ENCODE results near the gene CARD10.

CARD10 gene

GRCh38 chr22:37525746-37526350 is 6.6 kb upstream of the CARD10 start:
- H3K9me3 ChIP-seq (ENCODE audit: insufficient read depth, low read depth, low read length), result no peaks in the 10 kb centered on the region
- no peaks in the 10 kb centered on the region for H4K20me1 ChIP-seq (ENCODE audit: insufficient read depth, low read length, poor library complexity, severe bottlenecking)
- TF ChIP-seq, protein P1, sequence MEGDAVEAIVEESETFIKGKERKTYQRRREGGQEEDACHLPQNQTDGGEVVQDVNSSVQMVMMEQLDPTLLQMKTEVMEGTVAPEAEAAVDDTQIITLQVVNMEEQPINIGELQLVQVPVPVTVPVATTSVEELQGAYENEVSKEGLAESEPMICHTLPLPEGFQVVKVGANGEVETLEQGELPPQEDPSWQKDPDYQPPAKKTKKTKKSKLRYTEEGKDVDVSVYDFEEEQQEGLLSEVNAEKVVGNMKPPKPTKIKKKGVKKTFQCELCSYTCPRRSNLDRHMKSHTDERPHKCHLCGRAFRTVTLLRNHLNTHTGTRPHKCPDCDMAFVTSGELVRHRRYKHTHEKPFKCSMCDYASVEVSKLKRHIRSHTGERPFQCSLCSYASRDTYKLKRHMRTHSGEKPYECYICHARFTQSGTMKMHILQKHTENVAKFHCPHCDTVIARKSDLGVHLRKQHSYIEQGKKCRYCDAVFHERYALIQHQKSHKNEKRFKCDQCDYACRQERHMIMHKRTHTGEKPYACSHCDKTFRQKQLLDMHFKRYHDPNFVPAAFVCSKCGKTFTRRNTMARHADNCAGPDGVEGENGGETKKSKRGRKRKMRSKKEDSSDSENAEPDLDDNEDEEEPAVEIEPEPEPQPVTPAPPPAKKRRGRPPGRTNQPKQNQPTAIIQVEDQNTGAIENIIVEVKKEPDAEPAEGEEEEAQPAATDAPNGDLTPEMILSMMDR (conservative IDR thresholded peaks at IDR 0.05; ENCODE audit: low read length), result no peak
- no peak for TF ChIP-seq EZH2phosphoT487 (IDR thresholded peaks at IDR 0.05; ENCODE audit: borderline replicate concordance)
- no peak overlapping the region for H3K4me2 ChIP-seq (ENCODE audit: low read depth, low read length, poor library complexity, severe bottlenecking)
- no peak overlapping the region for H2AFZ ChIP-seq (ENCODE audit: low read length)
- no peak overlapping the region for H3K9ac ChIP-seq (ENCODE audit: low read depth, low read length, poor library complexity, severe bottlenecking)
- H3K4me3 ChIP-seq (ENCODE audit: low read length, poor library complexity, severe bottlenecking), result no peak overlapping the region
- no peaks in the 10 kb centered on the region for H3K36me3 ChIP-seq (ENCODE audit: insufficient read depth, low read length)
- no peaks in the 10 kb centered on the region for H3K27me3 ChIP-seq (ENCODE audit: insufficient read depth, low read length, poor library complexity, severe bottlenecking)
- H3F3A ChIP-seq (ENCODE audit: low read depth), result no peaks in the 10 kb centered on the region
- H3K9me2 ChIP-seq (replicated peaks; ENCODE audit: low read depth, low read length), result no peaks in the 10 kb centered on the region
- peaks cover 6% of the 10 kb centered on the region for H3K4me1 ChIP-seq (ENCODE audit: insufficient read depth, low read length, poor library complexity, severe bottlenecking)
- H3K79me2 ChIP-seq (ENCODE audit: insufficient read depth, low read length), result no peaks in the 10 kb centered on the region

DNA sequence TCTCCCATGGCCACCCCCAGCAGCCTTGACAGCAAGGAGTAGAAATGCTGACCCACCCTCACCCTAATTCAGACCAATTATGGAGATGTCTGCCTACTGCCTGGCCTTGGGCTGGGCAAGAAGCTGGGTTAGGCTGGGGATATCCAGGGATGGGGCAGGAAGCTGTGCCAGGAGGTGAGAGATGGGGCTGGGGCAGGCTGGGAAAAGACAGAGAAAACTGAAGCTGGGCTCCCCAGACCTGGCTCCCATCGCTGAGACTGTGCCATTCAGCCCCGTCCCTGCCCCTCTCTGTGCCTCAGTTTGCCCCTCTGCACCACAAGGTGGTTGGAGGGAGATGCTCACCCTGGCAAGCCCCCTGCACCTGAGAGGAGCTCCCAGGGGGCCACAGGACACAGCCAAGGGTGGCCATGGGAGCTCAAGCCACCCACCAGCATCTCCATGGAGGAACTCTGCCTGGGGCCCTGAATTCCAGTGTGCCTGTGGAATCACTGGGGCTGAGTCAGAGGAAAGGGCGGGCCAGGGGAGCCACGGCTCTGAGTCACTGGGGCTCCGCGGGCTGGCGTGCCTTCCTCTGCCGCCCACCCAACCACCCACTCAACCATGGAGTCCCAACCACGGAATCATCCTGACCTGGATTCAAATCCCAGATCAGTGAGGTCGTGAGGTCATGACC is 6.0 kb upstream of the CARD10 start:
- Histone ChIP-seq H3F3A (ENCODE audit: low read depth) (no peaks in the 10 kb centered on the region), H3K36me3 (ENCODE audit: insufficient read depth, low read length) (no peaks in the 10 kb centered on the region), H3K4me2 (ENCODE audit: low read depth, low read length, poor library complexity, severe bottlenecking) (no peak overlapping the region), H2AFZ (ENCODE audit: low read length) (no peak overlapping the region), H3K9ac (ENCODE audit: low read depth, low read length, poor library complexity, severe bottlenecking) (no peak overlapping the region), H3K27me3 (ENCODE audit: insufficient read depth, low read length, poor library complexity, severe bottlenecking) (no peaks in the 10 kb centered on the region), H3K79me2 (ENCODE audit: insufficient read depth, low read length) (no peaks in the 10 kb centered on the region), H4K20me1 (ENCODE audit: insufficient read depth, low read length, poor library complexity, severe bottlenecking) (no peaks in the 10 kb centered on the region), H3K9me2 (replicated peaks; ENCODE audit: low read depth, low read length) (no peaks in the 10 kb centered on the region), H3K4me3 (ENCODE audit: low read length, poor library complexity, severe bottlenecking) (no peak overlapping the region), H3K9me3 (ENCODE audit: insufficient read depth, low read depth, low read length) (no peaks in the 10 kb centered on the region), H3K4me1 (ENCODE audit: insufficient read depth, low read length, poor library complexity, severe bottlenecking) (peaks cover 6% of the 10 kb centered on the region)
- no peak for TF ChIP-seq EZH2phosphoT487 (IDR thresholded peaks at IDR 0.05; ENCODE audit: borderline replicate concordance)
- TF ChIP-seq, protein P1 (conservative IDR thresholded peaks at IDR 0.05; ENCODE audit: low read length), result no peak

DNA sequence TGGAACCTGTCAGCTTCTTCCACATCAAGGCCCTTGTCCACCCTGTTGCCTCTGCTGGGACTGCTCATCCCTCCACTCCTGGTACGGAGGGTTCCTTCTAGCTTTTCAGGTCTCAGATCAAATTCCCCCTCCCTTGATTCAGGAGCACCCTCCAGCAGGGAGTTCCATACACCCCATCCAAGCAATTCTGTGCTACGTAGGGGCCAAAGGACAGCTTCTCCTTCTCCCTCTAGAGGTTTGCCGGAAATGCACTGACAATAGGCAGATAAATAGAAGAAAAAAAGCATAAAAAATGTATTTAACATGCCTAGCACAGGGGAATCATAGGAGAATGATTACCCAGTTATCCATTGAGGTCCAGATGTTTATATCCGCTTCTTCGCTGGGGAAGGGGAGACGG is 3.3 kb upstream of the CARD10 start:
- H3K9ac ChIP-seq (ENCODE audit: low read depth, low read length, poor library complexity, severe bottlenecking), result no peak overlapping the region
- no peak overlapping the region for H3K4me2 ChIP-seq (ENCODE audit: low read depth, low read length, poor library complexity, severe bottlenecking)
- no peaks in the 10 kb centered on the region for H3F3A ChIP-seq (ENCODE audit: low read depth)
- H3K79me2 ChIP-seq (ENCODE audit: insufficient read depth, low read length), result no peaks in the 10 kb centered on the region
- H4K20me1 ChIP-seq (ENCODE audit: insufficient read depth, low read length, poor library complexity, severe bottlenecking), result no peaks in the 10 kb centered on the region
- TF ChIP-seq EZH2phosphoT487 (IDR thresholded peaks at IDR 0.05; ENCODE audit: borderline replicate concordance), result no peak
- TF ChIP-seq, protein P1 (conservative IDR thresholded peaks at IDR 0.05; ENCODE audit: low read length), result no peak
- H3K9me3 ChIP-seq (ENCODE audit: insufficient read depth, low read depth, low read length), result no peaks in the 10 kb centered on the region
- no peaks in the 10 kb centered on the region for H3K4me1 ChIP-seq (ENCODE audit: insufficient read depth, low read length, poor library complexity, severe bottlenecking)
- H3K4me3 ChIP-seq (ENCODE audit: low read length, poor library complexity, severe bottlenecking), result no peak overlapping the region
- no peaks in the 10 kb centered on the region for H3K27me3 ChIP-seq (ENCODE audit: insufficient read depth, low read length, poor library complexity, severe bottlenecking)
- no peaks in the 10 kb centered on the region for H3K9me2 ChIP-seq (replicated peaks; ENCODE audit: low read depth, low read length)
- no peaks in the 10 kb centered on the region for H3K36me3 ChIP-seq (ENCODE audit: insufficient read depth, low read length)
- no peak overlapping the region for H2AFZ ChIP-seq (ENCODE audit: low read length)

All from Loucy (cell line).